ENCODE results near the gene GRIP1.
A peak's percentile ranks its signal among the peaks of the same experiment; 100 is the strongest.

Gene GRIP1, protein sequence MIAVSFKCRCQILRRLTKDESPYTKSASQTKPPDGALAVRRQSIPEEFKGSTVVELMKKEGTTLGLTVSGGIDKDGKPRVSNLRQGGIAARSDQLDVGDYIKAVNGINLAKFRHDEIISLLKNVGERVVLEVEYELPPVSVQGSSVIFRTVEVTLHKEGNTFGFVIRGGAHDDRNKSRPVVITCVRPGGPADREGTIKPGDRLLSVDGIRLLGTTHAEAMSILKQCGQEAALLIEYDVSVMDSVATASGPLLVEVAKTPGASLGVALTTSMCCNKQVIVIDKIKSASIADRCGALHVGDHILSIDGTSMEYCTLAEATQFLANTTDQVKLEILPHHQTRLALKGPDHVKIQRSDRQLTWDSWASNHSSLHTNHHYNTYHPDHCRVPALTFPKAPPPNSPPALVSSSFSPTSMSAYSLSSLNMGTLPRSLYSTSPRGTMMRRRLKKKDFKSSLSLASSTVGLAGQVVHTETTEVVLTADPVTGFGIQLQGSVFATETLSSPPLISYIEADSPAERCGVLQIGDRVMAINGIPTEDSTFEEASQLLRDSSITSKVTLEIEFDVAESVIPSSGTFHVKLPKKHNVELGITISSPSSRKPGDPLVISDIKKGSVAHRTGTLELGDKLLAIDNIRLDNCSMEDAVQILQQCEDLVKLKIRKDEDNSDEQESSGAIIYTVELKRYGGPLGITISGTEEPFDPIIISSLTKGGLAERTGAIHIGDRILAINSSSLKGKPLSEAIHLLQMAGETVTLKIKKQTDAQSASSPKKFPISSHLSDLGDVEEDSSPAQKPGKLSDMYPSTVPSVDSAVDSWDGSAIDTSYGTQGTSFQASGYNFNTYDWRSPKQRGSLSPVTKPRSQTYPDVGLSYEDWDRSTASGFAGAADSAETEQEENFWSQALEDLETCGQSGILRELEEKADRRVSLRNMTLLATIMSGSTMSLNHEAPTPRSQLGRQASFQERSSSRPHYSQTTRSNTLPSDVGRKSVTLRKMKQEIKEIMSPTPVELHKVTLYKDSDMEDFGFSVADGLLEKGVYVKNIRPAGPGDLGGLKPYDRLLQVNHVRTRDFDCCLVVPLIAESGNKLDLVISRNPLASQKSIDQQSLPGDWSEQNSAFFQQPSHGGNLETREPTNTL

GRCh38 chr12:66678338-66679275, at the start of gene GRIP1:
Gene GRIP1 (minus strand): TSS chr12:66679076. CDS start chr12:66678904, 172 bp downstream.
- DNase-seq, result no peak

GRCh38 chr12:66726556-66726955, 47.7 kb upstream of the GRIP1 start:
- DNase-seq, result no peak

GRCh38 chr12:66725031-66725430, 46.2 kb upstream of the GRIP1 start:
- DNase-seq, result no peak

DNA sequence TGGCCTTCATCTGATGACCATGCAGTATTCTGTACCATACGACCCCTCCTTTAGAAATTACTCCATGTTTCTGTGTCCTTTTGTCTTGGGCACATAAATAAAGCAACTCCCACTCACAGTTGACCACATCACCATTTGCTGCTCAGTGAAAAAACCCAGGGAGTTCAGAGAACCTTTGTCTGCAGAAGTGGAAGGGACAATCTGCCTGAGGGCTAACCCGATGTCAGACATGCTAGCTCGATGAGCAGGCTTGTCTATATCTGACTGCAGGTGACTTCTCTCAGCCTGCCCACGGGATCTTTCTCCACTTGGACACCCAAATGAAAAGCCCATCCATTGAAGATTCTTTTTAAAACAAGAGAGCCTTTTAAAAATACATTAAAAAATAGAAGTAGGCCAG, 45.7 kb upstream of the GRIP1 start:
- DNase-seq, result no peak

GRCh38 chr12:66724026-66724425, 45.1 kb upstream of the GRIP1 start:
- no peak for DNase-seq

DNA sequence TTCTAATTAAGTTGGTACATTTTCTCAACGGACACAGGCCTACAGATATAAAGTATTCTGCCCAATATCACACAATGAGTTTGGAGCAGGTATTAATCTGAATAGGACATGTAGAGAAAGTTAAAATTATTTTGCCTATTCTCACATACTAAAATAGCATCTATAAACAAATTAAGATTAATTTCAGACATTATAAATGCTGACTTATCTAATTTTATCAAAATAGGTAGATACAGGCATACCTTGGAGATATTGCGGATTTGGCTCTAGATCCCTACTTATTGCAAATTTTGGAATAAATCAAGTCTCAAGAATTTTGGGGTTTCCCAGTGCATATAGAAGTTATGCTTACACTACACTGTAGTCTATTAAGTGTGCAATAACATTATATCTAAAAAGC, 41.0 kb upstream of the GRIP1 start:
- DNase-seq, result no peak

- no peak for DNase-seq
Observed at GRCh38 chr12:66717036-66717673, 38.3 kb upstream of the GRIP1 start.

DNA sequence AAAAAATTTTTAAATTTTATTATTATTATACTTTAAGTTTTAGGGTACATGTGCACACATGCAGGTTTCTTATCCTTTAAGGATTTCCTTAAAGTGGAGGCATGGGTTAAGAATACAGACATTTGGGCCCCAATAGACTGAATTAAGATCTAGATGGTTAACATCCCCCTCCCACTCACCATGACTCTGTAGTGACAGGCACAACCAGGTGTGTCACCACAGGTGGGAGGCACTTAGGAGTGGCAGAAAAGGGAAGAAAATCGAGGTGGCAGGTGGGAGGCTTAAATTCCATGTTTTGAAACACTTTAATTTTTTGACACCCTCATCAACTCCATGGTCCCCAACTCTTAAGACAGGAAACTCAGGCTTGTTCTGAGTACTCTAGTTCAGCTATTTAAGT, 37.6 kb upstream of the GRIP1 start:
- DNase-seq, result no peak

GRCh38 chr12:66714709-66715108, 35.8 kb upstream of the GRIP1 start:
- no peak for DNase-seq

DNA sequence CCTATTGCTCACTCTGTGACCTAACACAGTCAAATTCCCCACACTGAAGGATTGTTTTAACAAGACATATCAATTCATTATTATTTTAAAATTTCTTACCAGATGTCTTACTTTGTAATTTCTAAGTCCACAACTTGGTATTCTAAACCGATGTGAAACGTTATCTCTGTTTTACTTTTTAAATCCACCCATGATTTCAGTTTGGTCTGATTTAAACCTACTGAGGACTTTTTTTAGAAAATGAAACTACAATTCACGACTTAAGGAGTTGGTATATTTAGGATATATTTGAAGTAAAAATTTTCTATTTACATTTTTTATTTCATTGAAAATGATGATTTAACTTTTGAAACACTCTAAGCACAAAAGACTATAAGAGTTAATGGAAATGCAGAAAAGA, 35.1 kb upstream of the GRIP1 start:
- no peak for DNase-seq

DNA sequence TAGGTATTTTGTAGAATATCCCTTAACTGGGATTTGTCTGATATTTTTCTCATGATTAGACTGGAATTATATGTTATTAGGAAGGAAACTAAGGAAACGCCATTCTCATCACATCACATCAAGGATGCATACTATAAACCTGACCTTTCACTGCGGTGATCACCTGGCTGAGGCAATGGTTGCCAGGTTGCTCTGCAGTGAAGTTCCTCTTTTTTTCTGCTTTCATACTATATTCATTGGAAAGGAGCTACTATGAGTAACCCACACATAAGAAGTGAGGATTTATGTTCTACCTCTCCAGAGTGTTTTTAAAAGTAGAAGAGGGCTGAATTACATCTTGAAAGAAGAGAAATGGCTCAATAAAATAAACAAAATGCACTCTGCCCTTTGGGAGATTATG, 31.0 kb upstream of the GRIP1 start:
- DNase-seq, result no peak

DNA sequence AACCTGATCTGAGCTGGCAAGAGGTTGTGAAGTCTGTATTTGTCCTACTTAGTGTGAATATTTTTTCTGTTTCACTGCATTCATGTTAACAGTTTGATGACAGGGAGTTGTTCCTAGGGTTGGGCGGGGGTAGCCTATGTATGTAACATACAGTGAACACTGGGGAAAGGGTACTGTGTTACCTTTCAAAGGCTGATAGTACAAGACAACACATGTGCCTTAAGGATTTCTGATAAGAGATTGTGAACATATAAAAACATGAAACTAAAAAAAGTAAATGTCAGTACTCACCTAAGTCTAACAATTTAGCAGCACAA, 30.5 kb upstream of the GRIP1 start:
- DNase-seq, result no peak

- no peak for DNase-seq
Observed at GRCh38 chr12:66708704-66709456, 30.0 kb upstream of the GRIP1 start.

GRCh38 chr12:66707002-66707697, 28.3 kb upstream of the GRIP1 start:
- DNase-seq, result no peak

DNA sequence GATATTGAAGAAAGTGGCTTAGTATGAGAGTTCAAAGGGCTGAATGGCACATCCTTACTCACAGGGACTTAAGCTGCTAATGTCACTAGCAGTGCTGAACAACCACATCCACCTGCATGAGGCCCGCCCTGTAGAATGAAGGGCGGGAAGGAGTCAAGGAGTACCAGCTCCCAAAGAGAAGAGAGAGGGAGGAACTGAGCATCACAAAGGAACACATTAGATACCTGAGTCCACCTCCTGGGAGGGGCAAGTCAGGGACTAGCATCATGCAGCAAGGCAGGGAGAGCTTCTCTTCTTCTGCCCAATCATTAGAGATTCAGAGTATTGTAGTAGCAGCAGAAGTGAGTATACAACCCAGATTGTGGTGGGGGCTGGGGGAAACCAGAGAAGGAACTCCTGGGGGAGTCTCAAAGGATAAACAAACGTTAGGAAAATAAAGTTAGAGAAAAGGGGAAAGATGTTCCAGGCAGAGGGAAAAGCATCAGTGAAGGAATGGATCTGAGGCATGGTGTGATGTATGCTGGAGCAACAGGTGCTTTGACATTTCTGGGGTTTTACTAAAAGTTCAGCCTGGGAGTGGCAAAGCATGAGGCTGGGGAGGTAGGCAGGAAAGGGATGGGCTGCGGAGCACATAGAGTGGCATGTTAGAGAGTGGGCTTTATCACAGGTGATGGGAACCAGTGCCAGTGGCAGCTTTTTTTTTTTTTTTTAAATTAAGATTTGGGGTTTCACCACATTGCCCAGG, 21.0 kb upstream of the GRIP1 start:
- no peak for DNase-seq

- no peak for DNase-seq
Observed at GRCh38 chr12:66698558-66698957, 19.7 kb upstream of the GRIP1 start.

- DNase-seq, result no peak
Observed at GRCh38 chr12:66697404-66697803, 18.5 kb upstream of the GRIP1 start.

GRCh38 chr12:66694666-66695613, 16.1 kb upstream of the GRIP1 start:
- peak; percentile 80 for DNase-seq
